ENCODE data around the gene FBXO33. TPM values are rescaled to one million over a fixed set of nuclear protein-coding genes. Genes with fewer than 3 reads are reported as not detected.

FBXO33 gene
- total RNA-seq, 4 donors from 2014 or later, result 12.1 to 27.2 (median 20.8) TPM

DNA sequence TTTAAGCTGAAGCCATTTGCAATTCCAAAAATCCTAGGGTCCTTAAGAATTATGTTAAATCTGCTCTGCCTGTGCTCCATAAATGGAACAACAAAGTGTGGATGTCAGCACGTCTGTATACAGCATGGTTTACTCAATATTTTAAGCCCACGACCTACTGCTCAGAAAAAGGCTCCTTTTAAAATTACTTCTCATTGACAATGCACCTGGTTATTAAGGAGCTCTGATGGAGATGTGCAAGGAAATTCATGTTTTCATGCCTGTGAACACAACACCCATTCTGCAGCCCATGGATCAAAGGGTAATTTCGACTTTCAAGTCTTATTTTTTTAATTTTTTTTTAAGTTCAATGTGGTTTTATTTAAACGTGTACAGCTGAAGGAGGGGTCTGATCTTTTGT lies 48.1 kb downstream of the FBXO33 start:
- Histone ChIP-seq H3K27me3 (no peaks in the 10 kb centered on the region), H3K36me3 (no peaks in the 10 kb centered on the region), H3K27ac (no peak overlapping the region), H3K4me3 (no peak overlapping the region), H3K4me1 (no peaks in the 10 kb centered on the region), H3K9me3 (no peaks in the 10 kb centered on the region)
- intact Hi-C loops (cut with DNase I; ENCODE audit: low total_unique reads), result no loop called here
- TF ChIP-seq CTCF (IDR thresholded peaks at IDR 0.05) (no peak), POLR2A (IDR thresholded peaks at IDR 0.05) (no peak)
- no peak for DNase-seq

DNA sequence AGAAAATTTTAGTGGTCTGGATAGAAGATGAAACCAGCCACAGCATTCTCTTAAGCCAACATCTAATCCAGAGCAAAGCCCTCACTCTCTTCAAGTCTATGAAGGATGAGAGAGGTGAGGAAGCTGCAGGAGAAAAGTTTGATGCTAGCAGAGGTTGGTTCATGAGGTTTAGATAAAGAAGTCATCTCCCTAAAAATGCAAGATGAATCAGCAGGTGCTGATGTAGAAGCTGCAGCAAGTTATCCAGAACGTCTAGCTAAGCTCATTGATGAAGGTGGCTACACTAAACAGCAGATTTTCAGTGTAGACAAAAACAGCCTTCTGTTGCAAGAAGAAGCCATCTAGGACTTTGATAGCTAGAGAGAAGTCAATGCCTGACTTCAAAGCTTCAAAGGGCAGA lies 48.5 kb downstream of the FBXO33 start:
- Histone ChIP-seq H3K9me3 (no peaks in the 10 kb centered on the region), H3K4me1 (no peaks in the 10 kb centered on the region), H3K36me3 (no peaks in the 10 kb centered on the region), H3K4me3 (no peak overlapping the region), H3K27ac (no peak overlapping the region), H3K27me3 (no peaks in the 10 kb centered on the region)
- TF ChIP-seq POLR2A (IDR thresholded peaks at IDR 0.05), result no peak
- no peak for TF ChIP-seq CTCF (IDR thresholded peaks at IDR 0.05)
- intact Hi-C loops (cut with DNase I; ENCODE audit: low total_unique reads), result no loop called here
- no peak for DNase-seq

- intact Hi-C loops (cut with DNase I; ENCODE audit: low total_unique reads), result no loop called here
- H3K27me3 ChIP-seq, result no peaks in the 10 kb centered on the region
- H3K27ac ChIP-seq, result no peak overlapping the region
- no peaks in the 10 kb centered on the region for H3K9me3 ChIP-seq
- H3K4me1 ChIP-seq, result no peaks in the 10 kb centered on the region
- no peaks in the 10 kb centered on the region for H3K36me3 ChIP-seq
- H3K4me3 ChIP-seq, result no peak overlapping the region
- no peak for TF ChIP-seq POLR2A (IDR thresholded peaks at IDR 0.05)
- TF ChIP-seq CTCF (IDR thresholded peaks at IDR 0.05), result no peak
- DNase-seq, result no peak
Observed at GRCh38 chr14:39383026-39383660, 49.1 kb downstream of the FBXO33 start.

DNA sequence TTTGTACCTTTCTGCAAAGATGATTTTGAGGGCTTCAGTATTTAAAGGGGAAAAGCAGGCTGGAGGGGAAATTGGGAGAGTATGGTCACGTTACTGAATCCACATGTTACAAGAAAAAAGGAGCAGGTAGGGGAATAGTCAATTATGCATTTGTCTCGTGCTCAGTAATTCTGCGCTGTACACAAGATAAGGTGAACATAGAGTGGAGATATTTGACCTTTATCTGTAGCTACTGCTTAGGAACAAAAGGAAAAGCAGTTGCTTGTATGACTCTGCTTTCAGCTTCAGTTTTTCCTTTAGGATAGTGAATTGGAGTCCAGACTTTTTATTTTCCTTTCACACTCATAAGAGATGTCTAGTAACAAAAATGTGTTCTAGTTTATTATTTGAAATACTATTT lies 49.8 kb downstream of the FBXO33 start:
- DNase-seq, result no peak
- TF ChIP-seq CTCF (IDR thresholded peaks at IDR 0.05) (no peak), POLR2A (IDR thresholded peaks at IDR 0.05) (no peak)
- Histone ChIP-seq H3K27ac (no peak overlapping the region), H3K4me1 (no peaks in the 10 kb centered on the region), H3K9me3 (no peaks in the 10 kb centered on the region), H3K36me3 (no peaks in the 10 kb centered on the region), H3K4me3 (no peak overlapping the region), H3K27me3 (no peaks in the 10 kb centered on the region)
- intact Hi-C loops (cut with DNase I; ENCODE audit: low total_unique reads), result no loop called here

DNA sequence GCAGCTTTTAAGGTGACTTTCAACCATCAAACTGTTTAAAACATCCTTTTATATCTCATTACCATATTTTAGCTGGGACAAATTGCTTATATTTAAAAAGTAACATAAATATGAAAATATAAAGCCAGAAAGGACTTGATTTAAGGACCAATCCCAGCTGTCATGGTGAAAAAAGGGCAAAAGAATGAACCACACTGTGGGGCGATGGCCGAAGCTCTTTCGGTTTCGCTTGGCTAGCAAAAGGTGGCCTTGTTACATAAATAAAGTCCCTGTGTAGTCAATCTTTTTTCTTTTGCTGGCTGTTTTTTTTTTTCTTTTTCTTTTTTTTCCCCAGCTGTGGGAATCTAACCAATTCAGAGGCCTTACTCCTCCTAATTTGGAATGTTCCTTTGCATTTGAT lies 50.9 kb downstream of the FBXO33 start:
- Histone ChIP-seq H3K4me1 (no peaks in the 10 kb centered on the region), H3K9me3 (no peaks in the 10 kb centered on the region), H3K4me3 (no peak overlapping the region), H3K36me3 (no peaks in the 10 kb centered on the region), H3K27ac (no peak overlapping the region), H3K27me3 (no peaks in the 10 kb centered on the region)
- intact Hi-C loops (cut with DNase I; ENCODE audit: low total_unique reads), result no loop called here
- no peak for DNase-seq
- no peak for TF ChIP-seq CTCF (IDR thresholded peaks at IDR 0.05)
- no peak for TF ChIP-seq POLR2A (IDR thresholded peaks at IDR 0.05)
